Endothelial cell (in vitro differentiated cells): ENCODE data around the gene HYAL2. TPM values are rescaled to one million over a fixed set of nuclear protein-coding genes. Genes with fewer than 3 reads are reported as not detected.
A peak's percentile ranks its signal among the peaks of the same experiment; 100 is the strongest.
"Not testable (repeated sequence)": the region's sequence is repeated elsewhere in the genome, so short reads cannot be mapped to it uniquely, and the experiment has no call there.

ENCODE experiments used
- DNase-seq: peaks from one replicate; pipeline ENCODE4 v3.0.0; 2021; ENCODE audit warnings: low spot score
- H3K27ac Mint-ChIP-seq: one replicate; pipeline ENCODE4 v1.8.0; 2021; ENCODE audit warnings: mixed read lengths, inconsistent platforms; ENCODE audit not compliant: unreplicated experiment
- H3K27me3 Mint-ChIP-seq: one replicate; pipeline ENCODE4 v1.8.0; 2021; ENCODE audit warnings: mild to moderate bottlenecking, moderate library complexity, mixed read lengths, inconsistent platforms; ENCODE audit not compliant: unreplicated experiment
- H3K36me3 Mint-ChIP-seq: one replicate; pipeline ENCODE4 v1.8.0; 2021; ENCODE audit warnings: mild to moderate bottlenecking, low read depth, mixed read lengths, inconsistent platforms; ENCODE audit not compliant: unreplicated experiment
- H3K4me1 Mint-ChIP-seq: one replicate; pipeline ENCODE4 v1.8.0; 2021; ENCODE audit warnings: mild to moderate bottlenecking, mixed read lengths, inconsistent platforms; ENCODE audit not compliant: unreplicated experiment
- H3K4me3 Mint-ChIP-seq: one replicate; pipeline ENCODE4 v1.8.0; 2021; ENCODE audit warnings: mild to moderate bottlenecking, mixed read lengths, inconsistent platforms; ENCODE audit not compliant: unreplicated experiment
- H3K9me3 Mint-ChIP-seq: one replicate; pipeline ENCODE4 v1.8.0; 2021; ENCODE audit warnings: mixed read lengths, inconsistent platforms; ENCODE audit not compliant: unreplicated experiment
- total RNA-seq: library from RNA; stranded (reverse); fragmentation: NEBNext Ultra II Directional; extraction: Animal tissue kit (Norgen Biotek cat#: 25700); gene quantifications from one replicate; pipeline ENCODE4 v1.2.1, GENCODE V29; 2021; ENCODE audit not compliant: unreplicated experiment
- TF ChIP-seq, protein P1 (sequence below): fragments of 200-600 bp; sonication (generic); IDR thresholded peaks from one replicate; pipeline ENCODE4 v1.5.0; 2021; ENCODE audit warnings: antibody characterized with exemption; ENCODE audit not compliant: unreplicated experiment

The HYAL2 gene
- total RNA-seq, 1 donor from 2014 or later: 214 TPM

DNA sequence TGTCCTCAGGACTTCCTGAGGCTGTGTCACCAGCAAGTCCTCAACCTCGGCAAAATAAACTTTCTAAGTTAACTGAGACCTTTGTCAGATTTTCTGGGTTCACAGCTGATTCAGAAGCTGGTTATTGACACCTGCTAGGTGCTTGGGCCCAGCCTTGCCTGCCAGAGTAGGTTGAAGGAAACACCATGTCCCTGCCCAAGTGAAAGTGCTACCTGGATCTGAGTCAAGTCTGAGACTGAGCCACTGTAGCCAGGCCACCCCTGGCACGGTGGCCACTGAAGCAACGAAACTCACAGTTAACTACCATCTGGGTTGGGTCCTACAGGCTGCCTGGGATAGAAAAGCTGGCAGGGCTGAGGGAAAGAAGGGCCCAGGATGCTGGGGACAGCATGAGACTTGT is 8.2 kb downstream of the HYAL2 start:
- H3K27ac Mint-ChIP-seq: peak overlapping the region; percentile 50
- peaks cover 39% of the 10 kb centered on the region for H3K36me3 Mint-ChIP-seq
- H3K27me3 Mint-ChIP-seq: peaks cover 9% of the 10 kb centered on the region
- TF ChIP-seq, protein P1, sequence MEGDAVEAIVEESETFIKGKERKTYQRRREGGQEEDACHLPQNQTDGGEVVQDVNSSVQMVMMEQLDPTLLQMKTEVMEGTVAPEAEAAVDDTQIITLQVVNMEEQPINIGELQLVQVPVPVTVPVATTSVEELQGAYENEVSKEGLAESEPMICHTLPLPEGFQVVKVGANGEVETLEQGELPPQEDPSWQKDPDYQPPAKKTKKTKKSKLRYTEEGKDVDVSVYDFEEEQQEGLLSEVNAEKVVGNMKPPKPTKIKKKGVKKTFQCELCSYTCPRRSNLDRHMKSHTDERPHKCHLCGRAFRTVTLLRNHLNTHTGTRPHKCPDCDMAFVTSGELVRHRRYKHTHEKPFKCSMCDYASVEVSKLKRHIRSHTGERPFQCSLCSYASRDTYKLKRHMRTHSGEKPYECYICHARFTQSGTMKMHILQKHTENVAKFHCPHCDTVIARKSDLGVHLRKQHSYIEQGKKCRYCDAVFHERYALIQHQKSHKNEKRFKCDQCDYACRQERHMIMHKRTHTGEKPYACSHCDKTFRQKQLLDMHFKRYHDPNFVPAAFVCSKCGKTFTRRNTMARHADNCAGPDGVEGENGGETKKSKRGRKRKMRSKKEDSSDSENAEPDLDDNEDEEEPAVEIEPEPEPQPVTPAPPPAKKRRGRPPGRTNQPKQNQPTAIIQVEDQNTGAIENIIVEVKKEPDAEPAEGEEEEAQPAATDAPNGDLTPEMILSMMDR: no peak
- H3K4me3 Mint-ChIP-seq: peak overlapping the region; percentile 81
- peaks cover 27% of the 10 kb centered on the region for H3K4me1 Mint-ChIP-seq
- no peaks in the 10 kb centered on the region for H3K9me3 Mint-ChIP-seq
- no peak for DNase-seq

DNA sequence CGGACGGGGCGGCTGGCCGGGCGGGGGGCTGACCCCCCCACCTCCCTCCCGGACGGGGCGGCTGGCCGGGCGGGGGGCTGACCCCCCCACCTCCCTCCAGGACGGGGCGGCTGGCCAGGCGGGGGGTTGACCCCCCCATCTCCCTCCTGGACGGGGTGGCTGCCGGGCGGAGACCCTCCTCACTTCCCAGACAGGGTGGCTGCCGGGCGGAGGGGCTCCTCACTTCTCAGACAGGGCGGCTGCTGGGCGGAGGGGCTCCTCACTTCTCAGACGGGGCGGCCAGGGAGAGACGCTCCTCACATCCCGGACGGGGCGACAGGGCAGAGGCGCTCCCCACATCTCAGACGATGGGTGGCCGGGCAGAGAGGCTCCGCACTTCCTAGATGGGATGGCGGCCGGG is 10.5 kb downstream of the HYAL2 start:
- not testable (repeated sequence) for H3K27ac Mint-ChIP-seq, H3K9me3 Mint-ChIP-seq, H3K27me3 Mint-ChIP-seq, DNase-seq, H3K4me3 Mint-ChIP-seq
- peaks cover 16% of the 10 kb centered on the region for H3K4me1 Mint-ChIP-seq
- peaks cover 28% of the 10 kb centered on the region for H3K36me3 Mint-ChIP-seq

GRCh38 chr3:50304601-50305000 is 17.9 kb downstream of the HYAL2 start:
- Mint-ChIP-seq H3K36me3 (peaks cover under 1% of the 10 kb centered on the region), H3K27ac (no peak overlapping the region), H3K27me3 (peaks cover 5% of the 10 kb centered on the region), H3K4me3 (no peak overlapping the region), H3K4me1 (peaks cover 9% of the 10 kb centered on the region), H3K9me3 (no peaks in the 10 kb centered on the region)
- TF ChIP-seq, protein P1: no peak
- no peak for DNase-seq

DNA sequence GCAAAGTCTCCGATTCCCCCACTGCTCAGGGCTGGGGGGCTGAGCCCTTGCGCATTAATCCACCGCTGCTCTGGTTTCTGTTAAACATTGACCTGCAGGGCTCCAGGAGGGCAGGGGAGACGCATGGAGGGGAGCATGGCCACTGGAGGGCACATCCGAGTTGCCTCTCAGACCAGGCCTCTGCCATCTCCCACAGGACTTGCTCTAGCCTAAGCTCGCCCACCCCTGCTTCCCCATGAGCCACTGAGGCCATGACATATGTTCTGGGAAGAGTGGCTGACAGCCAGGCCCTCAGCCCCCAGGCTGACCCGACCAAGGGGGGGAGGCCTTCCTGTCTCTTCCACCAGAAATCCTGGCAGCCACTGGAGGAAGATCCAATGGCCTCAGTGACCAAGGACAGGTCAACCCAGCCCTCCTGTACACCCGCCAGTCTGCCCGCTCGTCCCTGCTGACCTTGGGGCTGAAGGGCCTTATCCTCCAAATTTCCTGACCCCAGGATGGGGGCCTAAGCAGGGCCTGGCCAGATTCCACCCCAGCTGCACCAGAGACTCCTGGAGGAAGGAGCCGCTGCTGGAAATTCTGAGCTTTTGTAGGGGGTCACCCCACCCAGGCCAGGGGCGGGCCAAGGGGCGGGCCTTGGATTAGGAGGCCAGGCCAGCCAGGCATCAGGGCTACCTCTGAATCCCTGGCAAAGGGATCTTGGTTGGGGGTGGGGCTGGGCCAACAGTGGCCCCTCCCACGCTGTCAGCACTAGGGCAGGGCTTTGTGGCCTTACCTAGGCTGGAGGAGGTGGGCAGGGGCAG is 19.3 kb downstream of the HYAL2 start, which contains the start of gene HYAL1:
Gene HYAL1, minus strand, starts transcription at position 562 of the 803 bp plus-strand sequence. CDS start 618 bp downstream, outside the sequence.
- no peak for DNase-seq
- Mint-ChIP-seq H3K36me3 (no peaks in the 10 kb centered on the region), H3K4me3 (no peak within 1 kb of the TSS), H3K4me1 (peaks cover 10% of the 10 kb centered on the region), H3K27ac (no peak within 1 kb of the TSS), H3K9me3 (no peaks in the 10 kb centered on the region), H3K27me3 (peaks cover 5% of the 10 kb centered on the region)
- TF ChIP-seq, protein P1: no peak

- H3K27me3 Mint-ChIP-seq: peaks cover 5% of the 10 kb centered on the region
- no peak for DNase-seq
- TF ChIP-seq, protein P1: no peak
- H3K27ac Mint-ChIP-seq: no peak overlapping the region
- no peaks in the 10 kb centered on the region for H3K36me3 Mint-ChIP-seq
- H3K9me3 Mint-ChIP-seq: no peaks in the 10 kb centered on the region
- peaks cover 12% of the 10 kb centered on the region for H3K4me1 Mint-ChIP-seq
- H3K4me3 Mint-ChIP-seq: peak overlapping the region; percentile 47
Observed at GRCh38 chr3:50302095-50303012, 20.2 kb downstream of the HYAL2 start.
